ENCODE results near the gene WDSUB1.

The WDSUB1 gene

GRCh38 chr2:159225025-159226016 lies 61.2 kb downstream of the WDSUB1 start:
- peak; percentile 35 for DNase-seq

GRCh38 chr2:159224061-159224813 lies 62.3 kb downstream of the WDSUB1 start:
- DNase-seq, result no peak

- DNase-seq, result no peak
Observed at GRCh38 chr2:159219394-159219998, 67.0 kb downstream of the WDSUB1 start.

GRCh38 chr2:159218389-159218788 lies 68.1 kb downstream of the WDSUB1 start:
- no peak for DNase-seq

- DNase-seq, result no peak
Observed at GRCh38 chr2:159217676-159218075, 68.8 kb downstream of the WDSUB1 start.

GRCh38 chr2:159215116-159215515 lies 71.4 kb downstream of the WDSUB1 start:
- no peak for DNase-seq

GRCh38 chr2:159214325-159214865 lies 72.1 kb downstream of the WDSUB1 start:
- no peak for DNase-seq

GRCh38 chr2:159213296-159213695 lies 73.2 kb downstream of the WDSUB1 start:
- DNase-seq, result no peak

- peak; percentile 60 for DNase-seq
Observed at GRCh38 chr2:159211447-159212396, 74.8 kb downstream of the WDSUB1 start.

GRCh38 chr2:159209341-159210306 lies 76.9 kb downstream of the WDSUB1 start:
- DNase-seq, result no peak

- DNase-seq, result no peak
Observed at GRCh38 chr2:159208438-159208837, 78.1 kb downstream of the WDSUB1 start.

- no peak for DNase-seq
Observed at GRCh38 chr2:159206736-159207380, 79.6 kb downstream of the WDSUB1 start.

- DNase-seq, result no peak
Observed at GRCh38 chr2:159204381-159205144, 81.9 kb downstream of the WDSUB1 start.

GRCh38 chr2:159202568-159203071 lies 83.9 kb downstream of the WDSUB1 start:
- DNase-seq, result no peak

GRCh38 chr2:159201360-159202063 lies 85.0 kb downstream of the WDSUB1 start:
- no peak for DNase-seq

- DNase-seq, result no peak
Observed at GRCh38 chr2:159200498-159200897, 86.0 kb downstream of the WDSUB1 start.

- no peak for DNase-seq
Observed at GRCh38 chr2:159199761-159200465, 86.6 kb downstream of the WDSUB1 start.

Measured in right kidney (tissue), 1 donor.